IMR-90 (cell line): ENCODE results near the gene MICAL3. TPM values are rescaled to one million over a fixed set of nuclear protein-coding genes. Genes with fewer than 3 reads are reported as not detected.

Experiments
- ATAC-seq: fragments of 200-7000 bp; cut with Tn5 transposase; 2 replicates; pipeline ENCODE4 v1.9.1; 2020; ENCODE audit warnings: low read depth, mild to moderate bottlenecking, moderate library complexity
- BruUV-seq: library from RNA; stranded (reverse); fragments of 400-500 nt; replicated peaks from 2 replicates; lab custom pipeline; 2021; lab: Mats Ljungman, UMichigan
- CTCF ChIA-PET: fragments of 300-600 bp; formaldehyde crosslinking; extraction: SDS; loops from one replicate; lab custom pipeline; 2021; ENCODE audit warnings: antibody characterized with exemption; lab: Yijun Ruan, JAX
- POLR2A ChIA-PET: fragments of 300-600 bp; sonication (Branson Sonifier 250); formaldehyde crosslinking; loops from one replicate; lab custom pipeline; 2022; ENCODE audit warnings: antibody characterized with exemption; ENCODE audit not compliant: unreplicated experiment; lab: Charles Lee
- DNase-seq: peaks from one replicate; pipeline ENCODE4 v3.0.0; 2013
- H2AFZ ChIP-seq: replicated peaks from 2 replicates; pipeline ENCODE3; 2013; ENCODE audit warnings: low read length, mild to moderate bottlenecking; ENCODE audit not compliant: poor library complexity
- H2AK5ac ChIP-seq: 2 replicates; pipeline ENCODE4 v1.6.1; 2013; ENCODE audit warnings: low read depth, low read length, inconsistent platforms
- H2AK9ac ChIP-seq: replicated peaks from 2 replicates; pipeline ENCODE3; 2013; ENCODE audit warnings: mild to moderate bottlenecking, low read depth, low read length, moderate library complexity; ENCODE audit not compliant: poor library complexity
- H2BK120ac ChIP-seq: 2 replicates; pipeline ENCODE4 v1.6.1; 2013; ENCODE audit warnings: low read depth, low read length, inconsistent platforms
- H2BK15ac ChIP-seq: 3 replicates; pipeline ENCODE4 v1.6.1; 2013; ENCODE audit warnings: low read depth, low read length, inconsistent platforms
- H2BK20ac ChIP-seq: 2 replicates; pipeline ENCODE4 v1.6.1; 2013; ENCODE audit warnings: low read depth, mild to moderate bottlenecking, inconsistent platforms, low read length, moderate library complexity
- H2BK5ac ChIP-seq: 2 replicates; pipeline ENCODE4 v1.6.1; 2013; ENCODE audit warnings: mild to moderate bottlenecking, low read depth, low read length, inconsistent platforms; ENCODE audit not compliant: poor library complexity, severe bottlenecking
- H3K14ac ChIP-seq: replicated peaks from 2 replicates; pipeline ENCODE4 v1.6.1; 2013; ENCODE audit warnings: low read depth, low read length, inconsistent platforms
- H3K18ac ChIP-seq: 2 replicates; pipeline ENCODE4 v1.6.1; 2013; ENCODE audit warnings: low read depth, low read length, control low read depth
- H3K23ac ChIP-seq: 2 replicates; pipeline ENCODE4 v1.6.1; 2013; ENCODE audit warnings: low read depth, low read length, inconsistent platforms
- H3K27ac ChIP-seq: 2 replicates; pipeline ENCODE4 v1.5.1; 2013; ENCODE audit warnings: mild to moderate bottlenecking, control low read depth, low read length; ENCODE audit not compliant: insufficient read depth
- H3K27me3 ChIP-seq: 2 replicates; pipeline ENCODE4 v1.6.1; 2013; ENCODE audit warnings: low read length; ENCODE audit not compliant: control insufficient read depth, insufficient read depth
- H3K36me3 ChIP-seq: 2 replicates; pipeline ENCODE4 v1.6.1; 2013; ENCODE audit warnings: low read length, mixed read lengths; ENCODE audit not compliant: control insufficient read depth, insufficient read depth
- H3K4ac ChIP-seq: 2 replicates; pipeline ENCODE4 v1.6.1; 2013; ENCODE audit warnings: low read depth, low read length, inconsistent platforms
- H3K4me1 ChIP-seq: 2 replicates; pipeline ENCODE4 v1.6.1; 2013; ENCODE audit warnings: low read length, mixed read lengths; ENCODE audit not compliant: control insufficient read depth, insufficient read depth
- H3K4me2 ChIP-seq: 2 replicates; pipeline ENCODE4 v1.6.1; 2013; ENCODE audit warnings: low read depth, mild to moderate bottlenecking, control low read depth, low read length, moderate library complexity
- H3K4me3 ChIP-seq: 2 replicates; pipeline ENCODE4 v1.5.1; 2013; ENCODE audit warnings: low read depth, mild to moderate bottlenecking, control low read depth, low read length, moderate library complexity; ENCODE audit not compliant: insufficient read depth
- H3K56ac ChIP-seq: 2 replicates; pipeline ENCODE4 v1.6.1; 2013; ENCODE audit warnings: low read length, inconsistent platforms; ENCODE audit not compliant: insufficient read depth; ENCODE audit errors: extremely low read depth
- H3K79me1 ChIP-seq, 2 experiments: 2 replicates each; pipeline ENCODE4 v1.6.1; 2013; ENCODE audit warnings: low read length in 2 of 2, inconsistent platforms in 1 of 2, low read depth in 1 of 2
- H3K9ac ChIP-seq: 2 replicates; pipeline ENCODE4 v1.6.1; 2013; ENCODE audit warnings: low read depth, low read length, control low read depth
- H3K9me1 ChIP-seq: 2 replicates; pipeline ENCODE4 v1.6.1; 2013; ENCODE audit warnings: low read length, inconsistent platforms; ENCODE audit not compliant: insufficient read depth
- H3K9me3 ChIP-seq: 2 replicates; pipeline ENCODE4 v1.6.1; 2013; ENCODE audit warnings: low read length; ENCODE audit not compliant: control insufficient read depth, insufficient read depth
- H4K20me1 ChIP-seq: 2 replicates; pipeline ENCODE4 v1.6.1; 2013; ENCODE audit warnings: low read length, inconsistent platforms; ENCODE audit not compliant: insufficient read depth
- H4K5ac ChIP-seq: 2 replicates; pipeline ENCODE4 v1.6.1; 2013; ENCODE audit warnings: mild to moderate bottlenecking, low read depth, low read length, control low read depth
- H4K8ac ChIP-seq, 2 experiments: 2 replicates each; pipeline ENCODE4 v1.6.1; 2013; ENCODE audit warnings: low read depth in 2 of 2, low read length in 2 of 2, control low read depth in 1 of 2, inconsistent platforms in 1 of 2
- H4K91ac ChIP-seq: 2 replicates; pipeline ENCODE4 v1.6.1; 2013; ENCODE audit warnings: low read depth, low read length, inconsistent platforms; ENCODE audit not compliant: insufficient read depth
- BHLHE40 ChIP-seq: fragments of 150-350 bp; IDR thresholded peaks from 2 replicates; pipeline ENCODE4 v1.6.1; 2016; ENCODE audit warnings: mild to moderate bottlenecking, low read depth, low read length
- CHD1 ChIP-seq: IDR thresholded peaks from 2 replicates; pipeline ENCODE4 v1.6.1; 2012; ENCODE audit warnings: low read depth, low read length, improper control_type of control experiment
- ELK1 ChIP-seq: fragments of 150-350 bp; IDR thresholded peaks from 2 replicates; pipeline ENCODE4 v1.6.1; 2016; ENCODE audit warnings: low read depth, mild to moderate bottlenecking, low read length, moderate library complexity, borderline replicate concordance
- FOS ChIP-seq: fragments of 150-350 bp; IDR thresholded peaks from 2 replicates; pipeline ENCODE4 v1.6.1; 2016; ENCODE audit warnings: low read depth, low read length
- MAFK ChIP-seq: IDR thresholded peaks from 2 replicates; pipeline ENCODE4 v1.6.1; 2012; ENCODE audit warnings: low read depth, low read length, improper control_type of control experiment
- MAZ ChIP-seq: IDR thresholded peaks from 2 replicates; pipeline ENCODE4 v1.6.1; 2012; ENCODE audit warnings: low read depth, mild to moderate bottlenecking, low read length, improper control_type of control experiment, moderate library complexity, borderline replicate concordance
- MXI1 ChIP-seq: IDR thresholded peaks from 2 replicates; pipeline ENCODE4 v1.6.1; 2012; ENCODE audit warnings: low read depth, mild to moderate bottlenecking, low read length, moderate library complexity, borderline replicate concordance
- NFE2L2 ChIP-seq: fragments of 150-350 bp; IDR thresholded peaks from 2 replicates; pipeline ENCODE4 v1.6.1; 2016; ENCODE audit warnings: low read depth, mild to moderate bottlenecking, low read length
- POLR2A ChIP-seq: IDR thresholded peaks from 2 replicates; pipeline ENCODE4 v1.6.1; 2012; ENCODE audit warnings: mild to moderate bottlenecking, low read depth, low read length
- RAD21 ChIP-seq: IDR thresholded peaks from 2 replicates; pipeline ENCODE4 v1.6.1; 2012; ENCODE audit warnings: low read length, improper control_type of control experiment
- RCOR1 ChIP-seq: IDR thresholded peaks from 2 replicates; pipeline ENCODE4 v1.6.1; 2012; ENCODE audit warnings: mild to moderate bottlenecking, low read length, improper control_type of control experiment; ENCODE audit not compliant: insufficient replicate concordance
- RFX5 ChIP-seq: IDR thresholded peaks from 2 replicates; pipeline ENCODE4 v1.8.0; 2012; ENCODE audit warnings: low read depth, mild to moderate bottlenecking, low read length, moderate library complexity
- SMC3 ChIP-seq: fragments of 150-350 bp; IDR thresholded peaks from 2 replicates; pipeline ENCODE4 v1.6.1; 2016; ENCODE audit warnings: low read depth, mild to moderate bottlenecking, antibody characterized with exemption, low read length, moderate library complexity
- USF2 ChIP-seq: fragments of 150-350 bp; IDR thresholded peaks from 2 replicates; pipeline ENCODE4 v1.6.1; 2017; ENCODE audit warnings: mild to moderate bottlenecking, antibody characterized with exemption, low read length, low read depth
- WGBS, 2 experiments: methylation state at CpG; one replicate each; pipeline versions ENCODE4 v1.1.5 to v1.1.7; 2013; ENCODE audit warnings: missing lambda C conversion rate in 2 of 2; ENCODE audit not compliant: insufficient read length in 1 of 2; ENCODE audit errors: extremely low coverage in 2 of 2; 5-methylcytosine and 5-hydroxymethylcytosine counted together
- dilution Hi-C: fragments of 300-500 bp; cut with HindIII; formaldehyde crosslinking; loops from one replicate; pipeline ENCODE4 v1.14.3; 2018; ENCODE audit warnings: low sequenced_read_pairs; ENCODE audit not compliant: unreplicated experiment
- in situ Hi-C: fragments of 300-500 bp; cut with MboI; formaldehyde crosslinking; loops from 3 replicates; pipeline ENCODE4 v1.14.3; 2019; ENCODE audit warnings: low sequenced_read_pairs, inconsistent platforms, mixed read lengths
- intact Hi-C: fragments of 100-400 bp; cut with micrococcal nuclease; formaldehyde crosslinking; loops from 2 replicates; pipeline ENCODE4 v1.10.0; 2022
- polyA plus RNA-seq, 3 experiments: library from polyadenylated mRNA; depleted of rRNA; stranded (reverse); fragments of >200 nt; gene quantifications; 2 replicates each; pipeline ENCODE4 v1.2.3, GENCODE V29; 2012; ENCODE audit warnings: low replicate concordance in 1 of 3
- total RNA-seq: library from RNA; depleted of rRNA; stranded (reverse); fragments of >200 nt; gene quantifications from 2 replicates; pipeline ENCODE4 v1.2.3, GENCODE V29; 2012

The MICAL3 gene
- total and polyA plus RNA-seq, 2 of the 4 experiments (the other 2 are of a cell fraction) = 17.6 to 26.8 TPM

DNA sequence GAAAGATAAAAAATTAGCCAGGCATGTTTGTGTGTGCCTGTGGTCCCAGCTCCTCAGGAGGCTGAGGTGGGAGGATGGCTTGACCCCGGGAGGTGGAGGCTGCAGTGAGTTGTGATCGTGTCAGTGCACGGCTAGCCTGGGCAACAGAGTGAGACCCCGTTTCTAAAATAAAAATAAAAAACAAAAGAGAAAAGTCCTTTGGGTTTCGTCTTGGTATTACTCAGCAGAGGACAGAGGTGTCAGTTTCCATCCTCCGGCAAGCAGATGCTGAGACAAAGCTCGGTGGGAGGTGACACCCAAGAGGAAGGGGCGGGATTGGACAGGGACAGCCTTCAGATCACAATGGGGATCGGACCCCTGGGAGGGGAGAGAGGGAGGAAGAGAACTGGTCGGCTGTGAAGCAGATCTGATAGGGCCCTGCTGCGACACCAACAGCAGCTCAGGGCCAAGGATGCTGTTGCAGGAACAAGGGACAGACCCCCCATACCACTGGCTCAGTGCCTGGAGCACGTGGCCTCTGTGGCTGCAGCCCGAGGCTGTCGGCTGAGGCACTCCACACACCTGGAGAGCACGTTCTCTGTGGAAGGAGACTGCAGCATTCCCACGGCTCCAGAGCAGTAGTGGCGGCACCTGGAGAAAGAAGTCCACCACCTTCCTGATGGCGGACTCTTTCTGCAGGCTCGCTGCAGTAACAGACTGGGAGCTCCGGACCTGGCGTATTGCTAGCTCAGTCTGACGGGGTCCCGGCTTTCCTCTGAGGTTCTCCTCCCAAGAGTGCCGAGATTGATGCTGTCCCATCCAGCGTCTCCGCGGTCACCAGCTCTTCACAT, 244.9 kb downstream of the MICAL3 start:
- intact Hi-C loops = loop anchor here (10.0 kb wide), 1 partner anchor 225 kb away; no protein-coding TSS in a partner anchor
- no peak overlapping the region for H4K8ac ChIP-seq
- dilution Hi-C loops = no loop called here
- DNase-seq = no peak
- peak overlapping the region; percentile 6; the same call in 1 of the 2 replicates for H2AK5ac ChIP-seq
- 77% methylated on average over 20 of the region's 27 CpGs; no CpG with 5 or more reads in 1 of the 2 experiments for WGBS, 2 experiments
- no TSS peak for BruUV-seq
- H3K14ac ChIP-seq = no peak overlapping the region
- H2BK120ac ChIP-seq = no peak overlapping the region
- no peak overlapping the region for H3K56ac ChIP-seq
- H3K79me1 ChIP-seq = no peaks in the 10 kb centered on the region
- no peak for ATAC-seq
- no peak overlapping the region for H2AFZ ChIP-seq
- no peak overlapping the region for H2BK20ac ChIP-seq
- no peak overlapping the region for H3K9ac ChIP-seq
- no peak overlapping the region for H2BK15ac ChIP-seq
- H2BK5ac ChIP-seq = no peak overlapping the region
- no peak overlapping the region for H3K4ac ChIP-seq
- no peak overlapping the region for H4K5ac ChIP-seq
- no peak overlapping the region for H3K27ac ChIP-seq
- H3K4me1 ChIP-seq = peaks cover 14% of the 10 kb centered on the region
- H3K4me3 ChIP-seq = no peak overlapping the region
- H4K20me1 ChIP-seq = no peaks in the 10 kb centered on the region
- H3K23ac ChIP-seq = no peak overlapping the region
- H3K36me3 ChIP-seq = no peaks in the 10 kb centered on the region
- POLR2A ChIA-PET = no interaction called here
- no peak overlapping the region for H4K91ac ChIP-seq
- H3K4me2 ChIP-seq = no peak overlapping the region
- H3K18ac ChIP-seq = no peak overlapping the region
- H2AK9ac ChIP-seq = no peak overlapping the region
- CTCF ChIA-PET = interaction anchor here (0.9 to 1.0 kb wide), 2 partner anchors 37 to 221 kb away, joined by 3 to 4 read pairs; no protein-coding TSS in a partner anchor
- H3K9me3 ChIP-seq = no peaks in the 10 kb centered on the region
- in situ Hi-C loops = no loop called here
- peaks cover 5% of the 10 kb centered on the region; the same call in 1 of the 2 replicates for H3K9me1 ChIP-seq
- H3K27me3 ChIP-seq = no peaks in the 10 kb centered on the region
- TF ChIP-seq RCOR1 (no peak), CHD1 (no peak), RAD21 (no peak), NFE2L2 (no peak), BHLHE40 (no peak), SMC3 (no peak), FOS (no peak), MAZ (no peak), MXI1 (no peak), POLR2A (no peak), RFX5 (no peak), MAFK (no peak), ELK1 (no peak), USF2 (no peak)
